ENCODE results near the gene RAB44. TPM values are rescaled to one million over a fixed set of nuclear protein-coding genes. Genes with fewer than 3 reads are reported as not detected.

The RAB44 gene
- total RNA-seq, 1 experiment from 2014 or later: 0.09 TPM

DNA sequence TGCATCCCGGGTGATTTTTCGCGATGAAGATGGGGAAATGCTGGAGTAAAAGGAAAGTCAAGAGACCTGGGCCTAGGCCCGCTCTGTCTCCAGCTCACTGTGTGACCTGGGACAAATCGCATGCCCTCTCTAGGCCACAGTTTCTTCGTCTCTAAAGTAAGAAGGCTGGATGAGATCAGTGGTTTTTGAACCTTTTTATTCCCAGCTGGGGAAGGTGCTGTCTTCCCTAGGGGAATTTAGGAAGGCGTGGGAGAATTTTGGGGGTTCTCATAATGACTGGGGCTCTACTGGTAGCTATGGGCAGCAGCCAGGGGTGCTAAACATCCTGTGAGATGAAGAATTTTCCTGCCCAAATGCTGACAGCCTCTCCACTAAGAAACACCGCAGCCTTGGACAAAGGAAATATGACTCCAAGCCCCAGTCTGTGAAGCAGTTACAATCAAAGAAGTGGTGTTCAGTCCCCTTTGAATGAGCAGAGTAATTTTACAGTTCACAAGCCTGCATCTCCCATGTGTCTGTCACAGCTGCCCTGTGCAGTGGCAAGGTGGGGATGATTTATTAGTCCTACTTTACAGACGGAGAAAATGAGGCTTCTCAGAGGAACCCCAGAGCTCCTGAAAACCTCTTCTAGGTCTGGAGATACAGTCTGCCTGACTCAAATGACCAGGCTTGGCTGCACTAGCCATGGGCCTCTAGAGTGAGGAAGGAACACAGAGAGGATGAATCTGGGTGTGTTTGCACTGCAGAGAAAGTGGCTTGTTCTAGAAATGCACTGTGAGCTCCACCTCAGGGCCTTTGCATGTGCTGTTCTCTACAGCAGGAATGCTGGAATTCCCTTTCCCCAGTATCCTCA, 57.2 kb downstream of the RAB44 start:
- DNase-seq (ENCODE audit: unreplicated experiment): no peak
- CTCF ChIA-PET: interaction anchor here (0.6 to 2.0 kb wide), 5 partner anchors 38 to 324 kb away, joined by 3 to 6 read pairs (median 3); partner anchors contain the start of gene C6orf89
- H3K4me3 Mint-ChIP-seq (ENCODE audit: unreplicated experiment): no peak overlapping the region
- peaks cover 16% of the 10 kb centered on the region for H3K4me1 Mint-ChIP-seq (ENCODE audit: insufficient read depth, unreplicated experiment)
- intact Hi-C loops (cut with micrococcal nuclease): no loop called here
- no peaks in the 10 kb centered on the region for H3K27me3 Mint-ChIP-seq (ENCODE audit: insufficient read depth, unreplicated experiment)
- no peaks in the 10 kb centered on the region for H3K9me3 Mint-ChIP-seq (ENCODE audit: unreplicated experiment)
- no TSS peak for BruUV-seq (replicated peaks)
- POLR2A ChIA-PET: interaction anchor here (0.6 to 1.0 kb wide), 3 partner anchors 10 to 430 kb away, joined by 3 read pairs; no protein-coding TSS in a partner anchor
- TF ChIP-seq, protein P1, sequence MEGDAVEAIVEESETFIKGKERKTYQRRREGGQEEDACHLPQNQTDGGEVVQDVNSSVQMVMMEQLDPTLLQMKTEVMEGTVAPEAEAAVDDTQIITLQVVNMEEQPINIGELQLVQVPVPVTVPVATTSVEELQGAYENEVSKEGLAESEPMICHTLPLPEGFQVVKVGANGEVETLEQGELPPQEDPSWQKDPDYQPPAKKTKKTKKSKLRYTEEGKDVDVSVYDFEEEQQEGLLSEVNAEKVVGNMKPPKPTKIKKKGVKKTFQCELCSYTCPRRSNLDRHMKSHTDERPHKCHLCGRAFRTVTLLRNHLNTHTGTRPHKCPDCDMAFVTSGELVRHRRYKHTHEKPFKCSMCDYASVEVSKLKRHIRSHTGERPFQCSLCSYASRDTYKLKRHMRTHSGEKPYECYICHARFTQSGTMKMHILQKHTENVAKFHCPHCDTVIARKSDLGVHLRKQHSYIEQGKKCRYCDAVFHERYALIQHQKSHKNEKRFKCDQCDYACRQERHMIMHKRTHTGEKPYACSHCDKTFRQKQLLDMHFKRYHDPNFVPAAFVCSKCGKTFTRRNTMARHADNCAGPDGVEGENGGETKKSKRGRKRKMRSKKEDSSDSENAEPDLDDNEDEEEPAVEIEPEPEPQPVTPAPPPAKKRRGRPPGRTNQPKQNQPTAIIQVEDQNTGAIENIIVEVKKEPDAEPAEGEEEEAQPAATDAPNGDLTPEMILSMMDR (IDR thresholded peaks at IDR 0.05; ENCODE audit: unreplicated experiment): no peak
- no peak overlapping the region for H3K27ac Mint-ChIP-seq (ENCODE audit: low read depth, unreplicated experiment)
- H3K36me3 Mint-ChIP-seq (ENCODE audit: insufficient read depth, unreplicated experiment): no peaks in the 10 kb centered on the region

DNA sequence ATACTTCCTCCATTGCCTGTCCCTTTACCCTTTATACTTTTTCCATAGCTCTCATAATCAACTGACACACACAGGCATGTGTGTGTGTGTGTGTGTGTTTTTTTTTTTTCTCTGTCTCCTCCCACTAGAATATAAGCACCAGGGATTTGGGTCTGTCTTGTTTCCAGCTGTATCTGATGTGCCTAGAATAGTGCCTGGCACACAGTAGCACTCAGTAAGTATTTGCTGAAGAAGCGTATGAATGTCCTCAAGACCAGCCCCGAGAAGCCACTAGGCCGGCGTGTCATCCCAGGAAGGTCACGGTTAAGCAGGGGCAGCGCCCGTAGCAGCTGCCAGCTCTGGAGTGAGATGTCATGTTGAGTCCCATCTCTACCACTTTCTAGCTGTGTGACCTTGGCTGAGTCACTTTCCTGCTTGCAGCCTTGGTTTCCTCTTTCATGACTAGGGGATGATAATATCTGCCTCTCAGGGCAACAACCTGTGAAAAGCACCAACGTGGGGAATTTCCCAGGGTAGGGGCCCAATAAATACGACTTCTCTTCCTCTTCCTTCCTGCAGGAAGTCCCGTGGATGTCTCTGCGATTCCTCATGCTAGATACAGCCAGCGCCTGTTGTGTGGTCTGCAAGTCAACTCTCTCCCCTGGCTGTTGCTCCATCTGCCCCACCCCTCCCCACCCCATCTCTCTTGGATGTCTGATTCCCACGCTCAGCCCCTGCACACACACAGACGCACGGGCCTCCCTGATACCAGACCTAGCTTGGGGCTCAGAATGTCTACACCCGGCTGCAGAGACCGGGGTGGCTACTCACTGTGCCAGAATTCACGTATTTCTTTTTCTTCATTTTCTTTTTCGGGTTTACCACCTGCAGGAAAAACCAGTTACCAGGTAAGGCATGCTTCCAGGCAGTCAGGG, 58.1 kb downstream of the RAB44 start:
- Mint-ChIP-seq H3K9me3 (ENCODE audit: unreplicated experiment) (no peaks in the 10 kb centered on the region), H3K4me1 (ENCODE audit: insufficient read depth, unreplicated experiment) (peaks cover 16% of the 10 kb centered on the region), H3K4me3 (ENCODE audit: unreplicated experiment) (no peak overlapping the region), H3K36me3 (ENCODE audit: insufficient read depth, unreplicated experiment) (no peaks in the 10 kb centered on the region), H3K27me3 (ENCODE audit: insufficient read depth, unreplicated experiment) (no peaks in the 10 kb centered on the region), H3K27ac (ENCODE audit: low read depth, unreplicated experiment) (no peak overlapping the region)
- no TSS peak for BruUV-seq (replicated peaks)
- TF ChIP-seq, protein P1 (IDR thresholded peaks at IDR 0.05; ENCODE audit: unreplicated experiment): no peak
- DNase-seq (ENCODE audit: unreplicated experiment): peak; percentile 46
- CTCF ChIA-PET: interaction anchor here (0.6 to 1.1 kb wide), 4 partner anchors 23 to 141 kb away, joined by 3 to 4 read pairs (median 3); partner anchors contain the start of gene C6orf89
- intact Hi-C loops (cut with micrococcal nuclease): no loop called here
- POLR2A ChIA-PET: interaction anchor here (0.6 to 1.0 kb wide), 3 partner anchors 9 to 431 kb away, joined by 3 read pairs; no protein-coding TSS in a partner anchor

DNA sequence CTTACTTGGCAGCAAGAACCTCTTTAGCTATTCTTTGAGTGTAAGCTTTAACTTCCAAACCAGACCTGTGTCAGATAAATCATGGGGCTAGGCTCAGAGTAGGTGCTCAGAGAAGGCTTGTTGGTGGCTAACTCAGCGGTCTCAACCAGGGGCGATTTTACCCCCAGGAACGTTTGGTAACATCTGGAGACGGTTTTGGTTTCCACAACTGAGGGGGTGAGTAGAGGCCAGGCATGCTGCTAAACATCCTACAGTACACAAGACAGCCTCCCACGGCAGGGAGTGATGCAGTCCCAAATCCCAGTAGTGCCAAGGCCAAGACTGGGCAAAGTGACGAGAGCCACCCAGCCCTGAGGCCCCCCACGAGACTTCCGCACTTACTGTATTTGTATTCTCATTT, 59.2 kb downstream of the RAB44 start:
- intact Hi-C loops (cut with micrococcal nuclease): no loop called here
- H3K9me3 Mint-ChIP-seq (ENCODE audit: unreplicated experiment): no peaks in the 10 kb centered on the region
- H3K27me3 Mint-ChIP-seq (ENCODE audit: insufficient read depth, unreplicated experiment): no peaks in the 10 kb centered on the region
- H3K4me1 Mint-ChIP-seq (ENCODE audit: insufficient read depth, unreplicated experiment): peaks cover 13% of the 10 kb centered on the region
- no peak for DNase-seq (ENCODE audit: unreplicated experiment)
- no peaks in the 10 kb centered on the region for H3K36me3 Mint-ChIP-seq (ENCODE audit: insufficient read depth, unreplicated experiment)
- H3K27ac Mint-ChIP-seq (ENCODE audit: low read depth, unreplicated experiment): no peak overlapping the region
- BruUV-seq (replicated peaks): no TSS peak
- ChIA-PET CTCF (interaction anchor here (0.6 to 0.7 kb wide), 2 partner anchors 65 to 294 kb away, joined by 3 to 4 read pairs; no protein-coding TSS in a partner anchor), POLR2A (no interaction called here)
- TF ChIP-seq, protein P1 (IDR thresholded peaks at IDR 0.05; ENCODE audit: unreplicated experiment): no peak
- H3K4me3 Mint-ChIP-seq (ENCODE audit: unreplicated experiment): no peak overlapping the region

Data from MCF 10A (cell line).